HL-60 (cell line): ENCODE results near the gene RPS24.

Experiments used
- DNase-seq, 2 experiments: peaks; one replicate each; pipeline ENCODE4 v3.0.0-alpha.2; 2010 to 2020; ENCODE audit warnings: low read depth in 1 of 2, low spot score in 1 of 2
- H3K27ac ChIP-seq: fragments of 250-450 bp; sonication (Bioruptor Pico); replicated peaks from 2 replicates; pipeline ENCODE4 v1.5.1; 2020; ENCODE audit warnings: mild to moderate bottlenecking, moderate library complexity
- H3K27me3 ChIP-seq: fragments of 250-450 bp; sonication (Bioruptor Pico); 2 replicates; pipeline ENCODE4 v1.5.1; 2021; ENCODE audit warnings: mild to moderate bottlenecking, moderate library complexity; ENCODE audit not compliant: insufficient read depth, poor library complexity, severe bottlenecking
- H3K4me3 ChIP-seq: replicated peaks from 2 replicates; pipeline ENCODE4 v1.5.1; 2011; ENCODE audit warnings: mild to moderate bottlenecking, control low read depth, low read length; ENCODE audit not compliant: insufficient read depth
- CTCF ChIP-seq: IDR thresholded peaks from one replicate; pipeline ENCODE4 v1.5.1; 2011; ENCODE audit warnings: low read length, control low read depth, inconsistent platforms; ENCODE audit not compliant: insufficient read depth
- GABPA ChIP-seq: IDR thresholded peaks from 2 replicates; pipeline ENCODE4 v1.6.1; 2012; ENCODE audit warnings: low read depth
- POLR2AphosphoS5 ChIP-seq: IDR thresholded peaks from 2 replicates; pipeline ENCODE4 v1.6.1; 2012; ENCODE audit warnings: low read depth
- REST ChIP-seq: IDR thresholded peaks from 2 replicates; pipeline ENCODE4 v1.6.1; 2012; ENCODE audit warnings: low read depth; ENCODE audit not compliant: insufficient replicate concordance
- SPI1 ChIP-seq: IDR thresholded peaks from 2 replicates; pipeline ENCODE4 v1.6.1; 2012; ENCODE audit warnings: low read depth, mild to moderate bottlenecking, borderline replicate concordance

RPS24 gene

GRCh38 chr10:78011065-78011464, 22.6 kb upstream of the RPS24 start:
- DNase-seq: no peak
- no peak overlapping the region for H3K27ac ChIP-seq
- no peaks in the 10 kb centered on the region for H3K27me3 ChIP-seq
- no peak overlapping the region for H3K4me3 ChIP-seq
- no peak for TF ChIP-seq GABPA
- no peak for TF ChIP-seq POLR2AphosphoS5
- no peak for TF ChIP-seq CTCF
- no peak for TF ChIP-seq SPI1
- TF ChIP-seq REST: no peak

GRCh38 chr10:78013564-78013963, 20.1 kb upstream of the RPS24 start:
- Histone ChIP-seq H3K27ac (no peak overlapping the region), H3K27me3 (no peaks in the 10 kb centered on the region), H3K4me3 (no peak overlapping the region)
- TF ChIP-seq REST (no peak), CTCF (no peak), POLR2AphosphoS5 (no peak), SPI1 (no peak), GABPA (no peak)
- no peak for DNase-seq

GRCh38 chr10:78015546-78015945, 18.1 kb upstream of the RPS24 start:
- Histone ChIP-seq H3K27me3 (no peaks in the 10 kb centered on the region), H3K4me3 (no peak overlapping the region), H3K27ac (no peak overlapping the region)
- DNase-seq: no peak
- TF ChIP-seq REST: no peak
- TF ChIP-seq GABPA: no peak
- TF ChIP-seq POLR2AphosphoS5: no peak
- TF ChIP-seq SPI1: no peak
- no peak for TF ChIP-seq CTCF
